ENCODE data around the gene URAD.

DNA sequence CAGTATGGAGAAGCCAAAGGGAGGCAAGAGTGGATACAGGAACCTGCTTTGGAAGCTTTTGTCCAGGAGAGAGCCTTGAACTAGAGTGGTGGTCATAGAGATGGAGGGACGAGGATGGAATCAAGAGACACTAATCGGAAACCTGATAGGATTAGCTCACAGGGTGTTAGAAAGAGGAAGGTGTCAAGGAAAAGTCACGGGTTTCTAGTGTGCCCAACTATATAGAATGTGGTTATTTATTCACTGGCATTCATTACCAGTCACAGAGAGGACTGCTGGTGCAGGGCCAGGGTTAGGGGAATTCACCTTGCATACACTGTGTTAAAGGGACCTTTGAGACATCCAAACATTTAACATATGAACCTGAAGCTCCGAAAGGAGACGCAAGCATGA, 43.4 kb upstream of the URAD start:
- TF ChIP-seq, protein P1, sequence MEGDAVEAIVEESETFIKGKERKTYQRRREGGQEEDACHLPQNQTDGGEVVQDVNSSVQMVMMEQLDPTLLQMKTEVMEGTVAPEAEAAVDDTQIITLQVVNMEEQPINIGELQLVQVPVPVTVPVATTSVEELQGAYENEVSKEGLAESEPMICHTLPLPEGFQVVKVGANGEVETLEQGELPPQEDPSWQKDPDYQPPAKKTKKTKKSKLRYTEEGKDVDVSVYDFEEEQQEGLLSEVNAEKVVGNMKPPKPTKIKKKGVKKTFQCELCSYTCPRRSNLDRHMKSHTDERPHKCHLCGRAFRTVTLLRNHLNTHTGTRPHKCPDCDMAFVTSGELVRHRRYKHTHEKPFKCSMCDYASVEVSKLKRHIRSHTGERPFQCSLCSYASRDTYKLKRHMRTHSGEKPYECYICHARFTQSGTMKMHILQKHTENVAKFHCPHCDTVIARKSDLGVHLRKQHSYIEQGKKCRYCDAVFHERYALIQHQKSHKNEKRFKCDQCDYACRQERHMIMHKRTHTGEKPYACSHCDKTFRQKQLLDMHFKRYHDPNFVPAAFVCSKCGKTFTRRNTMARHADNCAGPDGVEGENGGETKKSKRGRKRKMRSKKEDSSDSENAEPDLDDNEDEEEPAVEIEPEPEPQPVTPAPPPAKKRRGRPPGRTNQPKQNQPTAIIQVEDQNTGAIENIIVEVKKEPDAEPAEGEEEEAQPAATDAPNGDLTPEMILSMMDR (conservative IDR thresholded peaks at IDR 0.05; ENCODE audit: low read length), result no peak
- TF ChIP-seq EZH2phosphoT487 (IDR thresholded peaks at IDR 0.05; ENCODE audit: borderline replicate concordance), result no peak

Measured in Loucy (cell line).